Astrocyte (in vitro differentiated cells and primary cell): ENCODE results near the gene SPTBN1.

Source experiments
- EZH2 ChIP-seq: IDR thresholded peaks from 2 replicates; pipeline ENCODE4 v1.6.1; 2012; ENCODE audit warnings: mild to moderate bottlenecking, low read length, inconsistent platforms; ENCODE audit not compliant: insufficient read depth
- TF ChIP-seq, protein P1 (sequence below): IDR thresholded peaks from 2 replicates; pipeline ENCODE4 v1.5.1; 2011; ENCODE audit warnings: low read depth, mild to moderate bottlenecking, inconsistent platforms, low read length, moderate library complexity; ENCODE audit not compliant: insufficient read depth

GRCh38 chr2:54473851-54474250 is 17.7 kb downstream of the SPTBN1 start:
- TF ChIP-seq, protein P1, sequence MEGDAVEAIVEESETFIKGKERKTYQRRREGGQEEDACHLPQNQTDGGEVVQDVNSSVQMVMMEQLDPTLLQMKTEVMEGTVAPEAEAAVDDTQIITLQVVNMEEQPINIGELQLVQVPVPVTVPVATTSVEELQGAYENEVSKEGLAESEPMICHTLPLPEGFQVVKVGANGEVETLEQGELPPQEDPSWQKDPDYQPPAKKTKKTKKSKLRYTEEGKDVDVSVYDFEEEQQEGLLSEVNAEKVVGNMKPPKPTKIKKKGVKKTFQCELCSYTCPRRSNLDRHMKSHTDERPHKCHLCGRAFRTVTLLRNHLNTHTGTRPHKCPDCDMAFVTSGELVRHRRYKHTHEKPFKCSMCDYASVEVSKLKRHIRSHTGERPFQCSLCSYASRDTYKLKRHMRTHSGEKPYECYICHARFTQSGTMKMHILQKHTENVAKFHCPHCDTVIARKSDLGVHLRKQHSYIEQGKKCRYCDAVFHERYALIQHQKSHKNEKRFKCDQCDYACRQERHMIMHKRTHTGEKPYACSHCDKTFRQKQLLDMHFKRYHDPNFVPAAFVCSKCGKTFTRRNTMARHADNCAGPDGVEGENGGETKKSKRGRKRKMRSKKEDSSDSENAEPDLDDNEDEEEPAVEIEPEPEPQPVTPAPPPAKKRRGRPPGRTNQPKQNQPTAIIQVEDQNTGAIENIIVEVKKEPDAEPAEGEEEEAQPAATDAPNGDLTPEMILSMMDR, result no peak
- no peak for TF ChIP-seq EZH2
